ENCODE data around the gene STXBP5L.
"Not testable (repeated sequence)": the region's sequence is repeated elsewhere in the genome, so short reads cannot be mapped to it uniquely, and the experiment has no call there.

STXBP5L gene

DNA sequence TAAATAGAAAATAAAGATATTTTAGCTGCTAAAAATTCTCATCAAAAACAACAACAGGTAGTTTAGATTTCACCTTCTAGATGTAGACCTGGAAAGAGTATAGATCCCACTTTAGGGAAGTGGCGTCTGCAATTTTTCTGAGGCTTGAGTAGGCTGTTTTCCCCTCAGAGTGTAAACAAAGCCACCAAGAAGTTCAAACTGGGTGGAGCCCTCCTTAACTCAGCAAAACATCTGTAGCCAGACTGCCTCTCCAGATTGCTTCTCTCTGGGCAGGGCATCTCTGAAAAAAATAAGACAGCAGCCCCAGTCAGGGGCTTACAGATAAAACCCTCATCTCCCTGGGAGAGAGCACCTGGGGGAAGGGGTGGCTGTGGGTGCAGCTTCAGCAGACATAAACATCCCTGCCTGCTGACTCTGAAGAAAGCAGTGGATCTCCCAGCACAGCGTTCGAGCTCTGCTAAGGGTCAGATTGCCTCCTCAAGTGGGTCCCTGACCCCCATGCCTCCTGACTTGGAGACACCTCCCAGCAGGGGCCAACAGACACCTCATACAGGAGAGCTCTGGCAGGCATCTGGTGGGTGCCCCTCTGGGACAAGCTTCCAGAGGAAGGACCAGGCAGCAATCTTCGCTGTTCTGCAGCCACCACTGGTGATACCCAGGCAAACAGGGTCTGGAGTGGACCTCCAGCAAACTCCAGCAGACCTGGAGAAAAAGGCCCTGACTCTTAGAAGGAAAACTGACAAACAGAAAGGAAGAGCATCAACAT is 259.6 kb downstream of the STXBP5L start:
- POLR2A ChIA-PET (ENCODE audit: low non-redundant PET) = no interaction called here
- TF ChIP-seq, protein P1, sequence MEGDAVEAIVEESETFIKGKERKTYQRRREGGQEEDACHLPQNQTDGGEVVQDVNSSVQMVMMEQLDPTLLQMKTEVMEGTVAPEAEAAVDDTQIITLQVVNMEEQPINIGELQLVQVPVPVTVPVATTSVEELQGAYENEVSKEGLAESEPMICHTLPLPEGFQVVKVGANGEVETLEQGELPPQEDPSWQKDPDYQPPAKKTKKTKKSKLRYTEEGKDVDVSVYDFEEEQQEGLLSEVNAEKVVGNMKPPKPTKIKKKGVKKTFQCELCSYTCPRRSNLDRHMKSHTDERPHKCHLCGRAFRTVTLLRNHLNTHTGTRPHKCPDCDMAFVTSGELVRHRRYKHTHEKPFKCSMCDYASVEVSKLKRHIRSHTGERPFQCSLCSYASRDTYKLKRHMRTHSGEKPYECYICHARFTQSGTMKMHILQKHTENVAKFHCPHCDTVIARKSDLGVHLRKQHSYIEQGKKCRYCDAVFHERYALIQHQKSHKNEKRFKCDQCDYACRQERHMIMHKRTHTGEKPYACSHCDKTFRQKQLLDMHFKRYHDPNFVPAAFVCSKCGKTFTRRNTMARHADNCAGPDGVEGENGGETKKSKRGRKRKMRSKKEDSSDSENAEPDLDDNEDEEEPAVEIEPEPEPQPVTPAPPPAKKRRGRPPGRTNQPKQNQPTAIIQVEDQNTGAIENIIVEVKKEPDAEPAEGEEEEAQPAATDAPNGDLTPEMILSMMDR (conservative IDR thresholded peaks at IDR 0.05; ENCODE audit: low read depth) = no peak
- no peak overlapping the region for H3K27ac ChIP-seq
- DNase-seq (ENCODE audit: low spot score) = no peak
- CTCF ChIA-PET = interaction anchor here (0.9 kb wide), 1 partner anchor 85 kb away, joined by 3 read pairs; no protein-coding TSS in a partner anchor

DNA sequence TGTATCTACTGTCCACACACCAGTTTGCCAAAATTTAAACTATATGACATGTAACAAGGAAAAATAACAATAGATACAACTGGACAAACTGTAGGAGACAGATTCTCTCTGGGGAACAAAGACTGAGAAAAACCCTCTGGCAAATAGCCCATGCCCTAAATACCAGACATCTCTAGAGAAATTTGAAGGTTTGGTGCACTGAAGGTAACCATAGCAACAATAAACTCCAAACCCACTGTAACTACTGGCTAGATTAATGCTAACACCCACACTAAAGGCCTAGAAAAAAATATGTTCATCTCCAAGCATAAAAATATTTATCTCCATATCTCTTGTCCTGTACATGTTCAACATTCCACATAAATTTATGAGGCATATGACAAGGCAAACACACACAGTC is 267.1 kb downstream of the STXBP5L start:
- H3K27ac ChIP-seq = no peak overlapping the region
- CTCF ChIA-PET = no interaction called here
- no peak for DNase-seq (ENCODE audit: low spot score)
- POLR2A ChIA-PET (ENCODE audit: low non-redundant PET) = no interaction called here
- TF ChIP-seq, protein P1 (conservative IDR thresholded peaks at IDR 0.05; ENCODE audit: low read depth) = no peak

DNA sequence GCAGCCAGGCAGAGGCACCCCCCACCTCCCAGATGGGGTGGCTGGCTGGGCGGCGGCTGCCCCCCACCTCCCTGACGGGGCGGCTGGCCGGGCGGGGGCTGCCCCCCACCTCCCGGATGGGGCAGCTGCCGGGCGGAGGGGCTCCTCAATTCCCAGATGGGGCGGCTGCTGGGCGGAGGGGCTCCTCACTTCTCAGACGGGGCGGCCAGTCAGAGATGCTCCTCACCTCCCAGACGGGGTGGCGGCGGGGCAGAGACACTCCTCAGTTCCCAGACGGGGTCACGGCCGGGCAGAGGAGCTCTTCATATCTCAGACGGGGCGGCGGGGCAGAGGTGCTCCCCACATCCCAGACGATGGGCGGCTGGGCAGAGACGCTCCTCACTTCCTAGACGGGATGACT is 282.6 kb downstream of the STXBP5L start:
- POLR2A ChIA-PET (ENCODE audit: low non-redundant PET) = not testable (repeated sequence)

DNA sequence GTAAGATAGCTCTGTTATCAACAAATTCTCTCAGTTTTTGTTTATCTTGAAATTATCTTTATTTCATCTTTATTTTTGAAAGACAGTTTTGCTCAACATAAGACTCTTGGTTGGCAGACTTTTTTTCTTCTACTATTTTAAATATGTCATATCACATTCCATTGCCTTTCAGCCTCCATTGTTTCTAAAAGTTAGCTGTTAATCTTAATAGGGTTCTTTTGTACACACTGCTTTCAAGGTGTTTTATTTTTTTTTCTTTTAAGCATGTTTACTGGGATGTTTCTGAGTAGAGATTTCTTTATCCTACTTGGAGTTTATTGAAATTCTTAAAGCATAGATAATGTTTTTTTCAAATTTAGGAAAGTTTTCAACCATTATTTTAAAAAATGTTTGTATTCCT is 294.6 kb downstream of the STXBP5L start:
- H3K27ac ChIP-seq = no peak overlapping the region
- DNase-seq (ENCODE audit: low spot score) = no peak
- TF ChIP-seq, protein P1 (conservative IDR thresholded peaks at IDR 0.05; ENCODE audit: low read depth) = no peak
- ChIA-PET POLR2A (ENCODE audit: low non-redundant PET) (no interaction called here), CTCF (no interaction called here)

More for the DNA sequence above, 282.6 kb downstream of the STXBP5L start:
- H3K27ac ChIP-seq; CTCF ChIA-PET; DNase-seq (ENCODE audit: low spot score): not testable (repeated sequence)

DNA sequence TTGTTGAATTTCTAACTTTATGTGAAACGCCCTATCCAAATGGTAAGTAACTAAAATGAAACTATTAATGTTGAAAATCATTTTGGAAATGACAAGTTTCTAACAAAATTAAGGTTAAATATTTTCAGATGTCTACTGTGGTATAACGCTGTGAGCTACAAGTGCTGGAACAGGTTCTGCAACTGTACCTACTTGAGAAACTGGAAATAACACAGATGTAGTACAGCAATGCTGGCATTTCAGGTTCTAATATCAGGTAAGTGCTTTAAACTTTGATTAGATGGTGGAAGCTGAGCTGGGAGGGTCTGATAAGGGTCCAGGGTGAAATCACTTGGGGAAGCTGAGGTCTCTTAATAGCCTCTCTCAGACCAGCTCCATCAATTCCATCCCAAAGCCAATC is 315.1 kb downstream of the STXBP5L start:
- CTCF ChIA-PET = no interaction called here
- DNase-seq (ENCODE audit: low spot score) = no peak
- H3K27ac ChIP-seq = no peak overlapping the region
- TF ChIP-seq, protein P1 (conservative IDR thresholded peaks at IDR 0.05; ENCODE audit: low read depth) = no peak
- POLR2A ChIA-PET (ENCODE audit: low non-redundant PET) = no interaction called here

DNA sequence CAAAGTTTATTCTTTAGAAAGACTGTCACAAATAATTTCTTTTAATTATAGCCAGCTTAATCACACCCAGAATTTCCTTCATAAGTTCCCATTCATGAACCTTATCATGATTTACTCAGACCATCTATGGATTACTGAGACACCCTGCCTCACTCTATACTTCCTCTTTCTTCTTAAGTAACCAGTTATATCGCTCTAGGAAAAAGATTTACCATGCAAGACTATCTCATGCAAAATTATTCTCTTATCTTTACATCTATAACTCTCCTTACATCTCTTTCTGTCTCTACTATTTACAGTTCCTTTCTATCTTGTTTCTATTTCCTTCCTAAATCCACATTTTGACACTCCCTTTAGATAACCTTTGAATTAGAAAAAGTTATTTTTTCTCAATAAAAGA is 321.0 kb downstream of the STXBP5L start:
- H3K27ac ChIP-seq = no peak overlapping the region

DNA sequence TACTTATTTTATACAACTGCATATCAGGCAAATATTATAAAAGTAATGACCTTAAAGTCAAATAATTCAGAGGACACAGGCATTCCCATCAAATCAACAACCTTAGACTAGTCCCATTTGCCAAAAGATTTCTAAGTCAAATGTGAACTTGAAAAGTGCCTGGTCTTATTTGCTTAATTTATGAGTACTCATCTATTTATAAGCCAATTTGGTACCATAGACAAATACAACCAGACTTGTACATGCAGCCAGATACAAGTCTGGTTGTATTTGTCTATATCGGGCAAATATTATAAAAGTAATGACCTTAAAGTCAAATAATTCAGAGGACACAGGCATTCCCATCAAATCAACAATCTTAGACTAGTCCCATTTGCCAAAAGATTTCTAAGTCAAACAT is 322.2 kb downstream of the STXBP5L start:
- H3K27ac ChIP-seq; CTCF ChIA-PET; DNase-seq (ENCODE audit: low spot score); POLR2A ChIA-PET (ENCODE audit: low non-redundant PET): not testable (repeated sequence)

More for the DNA sequence above, 321.0 kb downstream of the STXBP5L start:
- TF ChIP-seq, protein P1 (conservative IDR thresholded peaks at IDR 0.05; ENCODE audit: low read depth) = no peak
- POLR2A ChIA-PET (ENCODE audit: low non-redundant PET) = no interaction called here
- DNase-seq (ENCODE audit: low spot score) = no peak
- CTCF ChIA-PET = no interaction called here
